Neuronal stem cell (in vitro differentiated cells): ENCODE data around the gene RCVRN.
"Not testable (repeated sequence)": the region's sequence is repeated elsewhere in the genome, so short reads cannot be mapped to it uniquely, and the experiment has no call there.

Source experiments
- DNase-seq: peaks from one replicate; pipeline ENCODE4 v3.0.0-alpha.2; 2013; ENCODE audit warnings: low spot score
- H2AFZ ChIP-seq: one replicate; pipeline ENCODE4 v1.6.1; 2013; ENCODE audit warnings: mild to moderate bottlenecking, low read length, inconsistent platforms
- H2AK5ac ChIP-seq: 2 replicates; pipeline ENCODE4 v1.6.1; 2013; ENCODE audit warnings: low read depth, mild to moderate bottlenecking, inconsistent platforms, low read length, moderate library complexity, mixed read lengths
- H2BK120ac ChIP-seq: 2 replicates; pipeline ENCODE4 v1.6.1; 2013; ENCODE audit warnings: low read depth, mild to moderate bottlenecking, inconsistent platforms, low read length, moderate library complexity, mixed read lengths
- H2BK12ac ChIP-seq: one replicate; pipeline ENCODE4 v1.6.1; 2013; ENCODE audit warnings: low read length, inconsistent platforms
- H2BK15ac ChIP-seq: 2 replicates; pipeline ENCODE4 v1.6.1; 2013; ENCODE audit warnings: mild to moderate bottlenecking, low read length, inconsistent platforms, mixed read lengths
- H2BK5ac ChIP-seq: one replicate; pipeline ENCODE4 v1.6.1; 2013; ENCODE audit warnings: inconsistent platforms, mild to moderate bottlenecking, low read length, moderate library complexity
- H3K14ac ChIP-seq: one replicate; pipeline ENCODE4 v1.6.1; 2013; ENCODE audit warnings: low read length, inconsistent platforms
- H3K18ac ChIP-seq: 2 replicates; pipeline ENCODE4 v1.6.1; 2013; ENCODE audit warnings: low read length, inconsistent platforms
- H3K23ac ChIP-seq: 2 replicates; pipeline ENCODE4 v1.6.1; 2013; ENCODE audit warnings: low read depth, mild to moderate bottlenecking, mixed read lengths, low read length, inconsistent platforms; ENCODE audit not compliant: poor library complexity
- H3K27ac ChIP-seq: replicated peaks from 3 replicates; pipeline ENCODE4 v1.5.1; 2013; ENCODE audit warnings: low read length, inconsistent platforms
- H3K27me3 ChIP-seq, 3 experiments: 2 replicates each; pipeline ENCODE4 v1.6.1; 2013; ENCODE audit warnings: low read length in 3 of 3, mild to moderate bottlenecking in 2 of 3, inconsistent platforms in 1 of 3, low read depth in 1 of 3, mixed read lengths in 1 of 3, moderate library complexity in 1 of 3; ENCODE audit not compliant: control insufficient read depth in 3 of 3, insufficient read depth in 3 of 3
- H3K36me3 ChIP-seq, 2 donors: replicated peaks in 1 of 2; 2 replicates each; pipeline ENCODE4 v1.6.1; 2013; ENCODE audit warnings: low read length in 2 of 2; ENCODE audit not compliant: control insufficient read depth in 2 of 2, insufficient read depth in 2 of 2
- H3K4ac ChIP-seq: 2 replicates; pipeline ENCODE4 v1.6.1; 2013; ENCODE audit warnings: inconsistent platforms, mild to moderate bottlenecking, low read length, moderate library complexity
- H3K4me1 ChIP-seq, 2 donors: 1 replicate in 1 of 2; 2 replicates in 1 of 2; pipeline ENCODE4 v1.6.1; 2013; ENCODE audit warnings: low read length in 2 of 2, low read depth in 1 of 2; ENCODE audit not compliant: control insufficient read depth in 2 of 2, insufficient read depth in 1 of 2
- H3K4me2 ChIP-seq: one replicate; pipeline ENCODE4 v1.6.1; 2013; ENCODE audit warnings: mild to moderate bottlenecking, low read length, inconsistent platforms; ENCODE audit not compliant: insufficient read depth, poor library complexity, severe bottlenecking
- H3K4me3 ChIP-seq, 2 donors: 2 replicates each; pipeline ENCODE4 v1.5.1; 2013; ENCODE audit warnings: low read length in 2 of 2, mild to moderate bottlenecking in 2 of 2, inconsistent platforms in 1 of 2, moderate library complexity in 1 of 2
- H3K79me1 ChIP-seq: one replicate; pipeline ENCODE4 v1.6.1; 2013; ENCODE audit warnings: low read depth, mild to moderate bottlenecking, inconsistent platforms, low read length, moderate library complexity
- H3K9ac ChIP-seq: one replicate; pipeline ENCODE4 v1.6.1; 2013; ENCODE audit warnings: mild to moderate bottlenecking, low read depth, low read length, inconsistent platforms; ENCODE audit not compliant: poor library complexity
- H3K9me3 ChIP-seq, 2 donors: replicated peaks in 1 of 2; 2 replicates each; pipeline versions ENCODE3 to v1.6.1; 2013; ENCODE audit warnings: low read length in 2 of 2, mild to moderate bottlenecking in 2 of 2, inconsistent platforms in 1 of 2, low read depth in 1 of 2, mixed read lengths in 1 of 2, moderate library complexity in 1 of 2; ENCODE audit not compliant: control insufficient read depth in 2 of 2, insufficient read depth in 1 of 2
- H4K8ac ChIP-seq: one replicate; pipeline ENCODE4 v1.6.1; 2013; ENCODE audit warnings: low read depth, mild to moderate bottlenecking, inconsistent platforms, low read length, moderate library complexity
- H4K91ac ChIP-seq: one replicate; pipeline ENCODE4 v1.6.1; 2013; ENCODE audit warnings: low read length, low read depth, mild to moderate bottlenecking, inconsistent platforms; ENCODE audit not compliant: poor library complexity
- WGBS, 2 donors: extraction: QIAGEN DNeasy Blood & Tissue Kit; methylation state at CpG; one replicate each; pipeline ENCODE4 v1.1.7; 2013; ENCODE audit warnings: missing lambda C conversion rate in 2 of 2, mixed read lengths in 1 of 2; ENCODE audit not compliant: insufficient read length in 2 of 2, insufficient replicate concordance in 1 of 2; ENCODE audit errors: extremely low coverage in 2 of 2; 5-methylcytosine and 5-hydroxymethylcytosine counted together

RCVRN gene

DNA sequence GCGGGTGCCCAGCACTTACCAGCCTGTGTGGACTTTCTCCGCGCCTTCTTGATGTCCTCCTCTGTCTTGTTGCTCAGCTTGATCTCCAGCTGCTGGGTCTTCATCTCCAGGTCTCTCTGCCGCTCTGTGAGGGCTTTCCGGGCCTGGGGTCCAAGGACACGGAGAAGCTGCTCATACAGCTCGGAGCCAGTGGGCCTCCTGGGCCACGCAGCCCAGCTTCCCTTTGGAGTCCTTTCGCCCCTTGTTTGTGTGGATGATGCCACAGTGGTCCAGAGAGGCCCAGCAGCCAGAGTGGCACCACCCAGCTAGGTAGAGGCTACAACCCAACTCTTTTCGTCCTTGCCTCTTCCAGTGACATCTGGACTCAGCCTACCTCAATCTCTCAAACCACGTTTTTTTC lies 20.4 kb upstream of the RCVRN start:
- Histone ChIP-seq H3K9me3 (no peaks in the 10 kb centered on the region), H2AK5ac (peak overlapping the region; percentile 48), H3K4ac (no peak overlapping the region), H2BK5ac (no peak overlapping the region), H2BK15ac (peak overlapping the region; percentile 1), H3K36me3 (no peaks in the 10 kb centered on the region), H3K27ac (no peak overlapping the region), H3K23ac (no peak overlapping the region), H3K4me2 (no peak overlapping the region), H3K18ac (peak overlapping the region; percentile 81), H4K8ac (no peak overlapping the region), H2BK12ac (no peak overlapping the region), H3K14ac (no peak overlapping the region), H4K91ac (no peak overlapping the region), H3K4me3 (no peak overlapping the region), H2AFZ (no peak overlapping the region), H3K9ac (no peak overlapping the region), H2BK120ac (no peak overlapping the region), H3K27me3 (no peaks in the 10 kb centered on the region), H3K4me1 (peaks cover 0 to 2% of the 10 kb centered on the region in 2 donors), H3K79me1 (no peaks in the 10 kb centered on the region)
- WGBS, 2 donors = no CpG with 5 or more reads among the region's 11 CpGs
- no peak for DNase-seq

- no peak overlapping the region for H3K14ac ChIP-seq
- no CpG with 5 or more reads among the region's 6 CpGs for WGBS, 2 donors
- H3K27ac ChIP-seq = no peak overlapping the region
- no peaks in the 10 kb centered on the region for H3K27me3 ChIP-seq
- H4K8ac ChIP-seq = no peak overlapping the region
- peaks cover 0 to 2% of the 10 kb centered on the region in 2 donors for H3K4me1 ChIP-seq
- H3K79me1 ChIP-seq = no peaks in the 10 kb centered on the region
- H2BK15ac ChIP-seq = peak overlapping the region; percentile 1
- no peak overlapping the region for H2BK120ac ChIP-seq
- no peak overlapping the region for H3K4ac ChIP-seq
- H2BK5ac ChIP-seq = no peak overlapping the region
- no peak overlapping the region for H3K23ac ChIP-seq
- no peak overlapping the region for H3K4me2 ChIP-seq
- no peak overlapping the region for H3K9ac ChIP-seq
- H3K4me3 ChIP-seq = no peak overlapping the region
- no peaks in the 10 kb centered on the region for H3K36me3 ChIP-seq
- peak; percentile 78 for DNase-seq
- no peak overlapping the region for H2AK5ac ChIP-seq
- no peak overlapping the region for H3K18ac ChIP-seq
- no peak overlapping the region for H4K91ac ChIP-seq
- H3K9me3 ChIP-seq = no peaks in the 10 kb centered on the region
- H2AFZ ChIP-seq = peak overlapping the region; percentile 8
- H2BK12ac ChIP-seq = no peak overlapping the region
Observed at GRCh38 chr17:9924735-9925191, 19.7 kb upstream of the RCVRN start.

GRCh38 chr17:9922012-9922848 lies 17.2 kb upstream of the RCVRN start:
- H4K91ac ChIP-seq = no peak overlapping the region
- H3K9me3 ChIP-seq = no peaks in the 10 kb centered on the region
- no peak overlapping the region for H3K4me2 ChIP-seq
- no peak overlapping the region for H2BK5ac ChIP-seq
- no peak overlapping the region for H4K8ac ChIP-seq
- no peak overlapping the region for H2BK120ac ChIP-seq
- H2BK15ac ChIP-seq = no peak overlapping the region
- H2AFZ ChIP-seq = no peak overlapping the region
- no peak overlapping the region for H3K18ac ChIP-seq
- H3K4me3 ChIP-seq = no peak overlapping the region
- no peak overlapping the region for H3K4ac ChIP-seq
- H3K4me1 ChIP-seq = peaks cover 0 to 2% of the 10 kb centered on the region in 2 donors
- no peak overlapping the region for H3K23ac ChIP-seq
- no peak for DNase-seq
- H3K27ac ChIP-seq = no peak overlapping the region
- no peak overlapping the region for H2BK12ac ChIP-seq
- WGBS, 2 donors = no CpG with 5 or more reads among the region's 14 CpGs
- H3K9ac ChIP-seq = no peak overlapping the region
- no peaks in the 10 kb centered on the region for H3K27me3 ChIP-seq
- H3K36me3 ChIP-seq = no peaks in the 10 kb centered on the region
- no peak overlapping the region for H3K14ac ChIP-seq
- no peaks in the 10 kb centered on the region for H3K79me1 ChIP-seq
- no peak overlapping the region for H2AK5ac ChIP-seq

- not testable (repeated sequence) for H3K27ac ChIP-seq, H2AK5ac ChIP-seq, H3K79me1 ChIP-seq, H3K9me3 ChIP-seq, H3K36me3 ChIP-seq, H3K18ac ChIP-seq, H2BK15ac ChIP-seq, H2BK120ac ChIP-seq, H3K9ac ChIP-seq, H2BK5ac ChIP-seq, H3K4me3 ChIP-seq, H3K4ac ChIP-seq, H3K14ac ChIP-seq, H4K8ac ChIP-seq, H3K27me3 ChIP-seq, H4K91ac ChIP-seq, H2BK12ac ChIP-seq, H3K23ac ChIP-seq, DNase-seq, H2AFZ ChIP-seq, H3K4me2 ChIP-seq, H3K4me1 ChIP-seq
- no CpG with 5 or more reads among the region's 13 CpGs for WGBS, 2 donors
Observed at GRCh38 chr17:9921216-9921615, 16.1 kb upstream of the RCVRN start.
